Adipocyte (in vitro differentiated cells): ENCODE results near the gene EMP1.

Experiments used
- DNase-seq: peaks from one replicate; pipeline ENCODE4 v3.0.0-alpha.2; 2015; ENCODE audit warnings: low read depth
- H3K27me3 ChIP-seq: replicated peaks from 2 replicates; pipeline ENCODE4 v1.7.0; 2013; ENCODE audit warnings: mild to moderate bottlenecking, low read length, moderate library complexity; ENCODE audit not compliant: control insufficient read depth, insufficient read depth
- H3K36me3 ChIP-seq: 2 replicates; pipeline ENCODE4 v1.7.0; 2013; ENCODE audit warnings: low read length, mild to moderate bottlenecking, moderate library complexity; ENCODE audit not compliant: control insufficient read depth, insufficient read depth, severe bottlenecking
- H3K4me1 ChIP-seq: 2 replicates; pipeline ENCODE4 v1.7.0; 2013; ENCODE audit warnings: mild to moderate bottlenecking, low read length, moderate library complexity; ENCODE audit not compliant: control insufficient read depth, insufficient read depth
- H3K4me3 ChIP-seq: 2 replicates; pipeline ENCODE4 v1.7.0; 2013; ENCODE audit warnings: mild to moderate bottlenecking, low read length, moderate library complexity
- H3K9ac ChIP-seq: 2 replicates; pipeline ENCODE4 v1.7.0; 2013; ENCODE audit warnings: mild to moderate bottlenecking, low read length, moderate library complexity
- H3K9me3 ChIP-seq: 2 replicates; pipeline ENCODE4 v1.7.0; 2013; ENCODE audit warnings: mild to moderate bottlenecking, low read length, moderate library complexity; ENCODE audit not compliant: control insufficient read depth

EMP1 gene

DNA sequence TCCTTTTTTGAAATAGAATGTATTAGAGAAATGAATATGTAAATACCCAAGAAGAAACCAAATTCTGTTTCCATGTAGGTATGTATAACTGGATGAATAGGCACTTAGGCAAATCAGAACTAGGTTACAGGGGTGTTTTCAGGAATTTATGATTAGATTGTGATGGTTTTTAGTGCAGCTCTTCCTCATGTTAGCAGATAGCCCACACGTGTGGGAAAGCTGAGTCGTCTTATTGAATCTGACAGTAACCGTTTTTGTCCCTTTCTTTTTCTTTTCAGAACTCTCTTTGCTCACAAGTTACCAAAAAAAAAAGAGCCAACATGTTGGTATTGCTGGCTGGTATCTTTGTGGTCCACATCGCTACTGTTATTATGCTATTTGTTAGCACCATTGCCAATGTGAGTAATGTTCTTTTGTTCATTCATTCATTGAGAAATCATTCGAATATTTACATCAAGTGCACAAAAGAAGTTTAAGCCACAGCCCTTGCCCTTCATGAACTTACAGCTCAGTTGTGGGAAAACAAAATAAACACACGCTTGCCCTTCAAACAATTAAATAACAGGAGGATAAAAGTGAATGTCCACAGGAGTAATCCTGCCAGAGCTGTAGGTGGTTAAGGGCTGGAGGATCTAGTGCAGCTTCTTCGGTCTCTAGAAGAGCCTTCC, 14.8 kb downstream of the EMP1 start:
- Histone ChIP-seq H3K27me3 (no peaks in the 10 kb centered on the region), H3K36me3 (peaks cover 74% of the 10 kb centered on the region), H3K4me3 (peak overlapping the region; percentile 28), H3K9me3 (peaks cover 4% of the 10 kb centered on the region), H3K4me1 (peaks cover 78% of the 10 kb centered on the region), H3K9ac (peak overlapping the region; percentile 96)
- no peak for DNase-seq

DNA sequence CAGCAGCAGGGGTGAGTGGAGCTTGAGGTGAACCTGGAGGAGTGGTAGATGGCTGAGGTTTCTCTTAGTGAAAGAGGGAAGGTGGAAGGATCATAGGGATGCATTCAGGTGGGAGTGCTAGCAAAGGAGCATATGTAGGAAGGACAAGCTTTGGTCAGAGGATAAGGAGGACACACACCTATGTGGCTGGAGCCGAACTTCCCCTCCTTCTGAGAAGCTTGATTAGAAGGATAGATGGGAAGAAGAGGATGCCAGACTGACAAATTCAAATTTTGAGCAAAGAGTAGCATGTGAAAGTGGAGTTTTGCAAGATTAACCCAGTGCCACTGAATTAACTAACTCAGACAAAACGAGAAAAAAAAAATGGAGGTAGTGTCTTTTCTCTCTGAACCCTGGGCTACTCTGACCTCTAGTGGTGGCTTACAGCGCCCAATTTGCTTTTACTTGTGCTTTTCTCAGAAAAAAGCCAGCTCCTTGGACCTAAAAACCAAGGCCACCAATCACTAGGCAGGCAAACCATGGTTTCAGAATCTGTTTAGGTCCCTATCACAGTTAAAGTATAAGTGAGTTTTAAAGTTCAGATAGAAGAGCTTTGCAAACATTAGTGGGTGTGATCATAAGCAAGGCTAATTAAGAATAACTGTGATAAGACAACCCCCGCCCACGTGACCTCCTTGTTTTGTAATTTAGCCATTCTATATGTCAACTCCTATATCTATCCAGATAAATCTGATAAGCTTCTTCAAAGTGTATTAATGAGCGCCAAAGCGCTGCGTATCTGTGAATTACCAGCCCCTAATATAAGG, 15.5 kb downstream of the EMP1 start:
- peaks cover 4% of the 10 kb centered on the region for H3K9me3 ChIP-seq
- peak overlapping the region; percentile 28 for H3K4me3 ChIP-seq
- no peaks in the 10 kb centered on the region for H3K27me3 ChIP-seq
- peak; percentile 91 for DNase-seq
- peaks cover 81% of the 10 kb centered on the region for H3K36me3 ChIP-seq
- H3K9ac ChIP-seq, result peak overlapping the region; percentile 96
- peaks cover 76% of the 10 kb centered on the region for H3K4me1 ChIP-seq

GRCh38 chr12:13215056-13215455, 18.5 kb downstream of the EMP1 start:
- no peak for DNase-seq

DNA sequence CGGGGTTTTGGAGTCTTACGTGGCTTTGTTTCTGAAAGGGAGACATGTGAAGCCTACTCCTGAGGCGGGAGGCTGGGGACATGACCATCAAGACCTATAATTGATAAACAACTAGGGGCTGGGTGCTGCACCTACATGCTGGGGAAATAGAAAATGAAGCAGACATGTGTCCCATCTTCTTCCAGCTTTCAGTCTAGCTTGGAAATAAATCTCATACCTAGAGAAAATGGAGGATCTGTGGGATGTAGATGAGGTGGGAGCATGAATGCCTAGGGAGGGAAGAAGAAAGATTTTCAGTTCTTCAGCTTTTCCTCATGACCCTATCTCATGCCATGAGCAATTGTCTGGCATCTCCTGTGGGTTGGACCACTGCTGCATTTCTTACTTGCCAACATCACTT, 22.1 kb downstream of the EMP1 start:
- Histone ChIP-seq H3K27me3 (no peaks in the 10 kb centered on the region), H3K9ac (no peak overlapping the region), H3K36me3 (peaks cover 38% of the 10 kb centered on the region), H3K4me3 (no peak overlapping the region), H3K9me3 (peaks cover 4% of the 10 kb centered on the region), H3K4me1 (peaks cover 56% of the 10 kb centered on the region)
- no peak for DNase-seq

More at GRCh38 chr12:13215056-13215455, 18.5 kb downstream of the EMP1 start:
- H3K9me3 ChIP-seq, result peaks cover 4% of the 10 kb centered on the region
- no peak overlapping the region for H3K4me3 ChIP-seq
- H3K27me3 ChIP-seq, result no peaks in the 10 kb centered on the region
- H3K36me3 ChIP-seq, result peaks cover 64% of the 10 kb centered on the region
- H3K4me1 ChIP-seq, result peaks cover 53% of the 10 kb centered on the region
- no peak overlapping the region for H3K9ac ChIP-seq

- DNase-seq, result no peak
- Histone ChIP-seq H3K4me3 (no peak overlapping the region), H3K36me3 (peaks cover 31% of the 10 kb centered on the region), H3K4me1 (peaks cover 56% of the 10 kb centered on the region), H3K9ac (no peak overlapping the region), H3K27me3 (no peaks in the 10 kb centered on the region), H3K9me3 (peaks cover 4% of the 10 kb centered on the region)
Measured at GRCh38 chr12:13219320-13219719, 22.8 kb downstream of the EMP1 start.

DNA sequence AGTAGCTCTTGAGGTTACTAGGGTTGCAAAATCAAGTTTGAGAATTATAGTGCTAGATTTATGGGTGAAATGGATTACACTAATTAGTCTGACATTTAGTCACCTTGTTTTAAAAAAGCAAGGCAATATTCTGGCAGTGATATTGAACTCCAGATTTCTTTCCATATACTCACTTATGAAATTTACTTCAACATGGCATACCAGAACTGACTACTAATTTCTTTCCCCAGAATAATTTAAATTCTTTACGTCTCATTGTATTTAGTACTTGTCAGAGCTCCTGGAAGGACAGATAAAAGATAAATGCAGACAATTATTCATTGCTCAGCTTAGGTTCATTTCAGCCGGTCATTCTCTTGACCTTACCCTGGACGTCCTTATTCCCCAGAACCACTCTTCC, 24.3 kb downstream of the EMP1 start:
- Histone ChIP-seq H3K9ac (no peak overlapping the region), H3K4me1 (peaks cover 64% of the 10 kb centered on the region), H3K9me3 (peaks cover 4% of the 10 kb centered on the region), H3K27me3 (no peaks in the 10 kb centered on the region), H3K36me3 (peaks cover 17% of the 10 kb centered on the region), H3K4me3 (no peak overlapping the region)
- peak; percentile 57 for DNase-seq

GRCh38 chr12:13222076-13222475, 25.6 kb downstream of the EMP1 start:
- H3K4me3 ChIP-seq, result no peak overlapping the region
- peaks cover 4% of the 10 kb centered on the region for H3K36me3 ChIP-seq
- no peaks in the 10 kb centered on the region for H3K9me3 ChIP-seq
- peaks cover 58% of the 10 kb centered on the region for H3K4me1 ChIP-seq
- peak overlapping the region; percentile 61 for H3K9ac ChIP-seq
- DNase-seq, result no peak
- H3K27me3 ChIP-seq, result no peaks in the 10 kb centered on the region

DNA sequence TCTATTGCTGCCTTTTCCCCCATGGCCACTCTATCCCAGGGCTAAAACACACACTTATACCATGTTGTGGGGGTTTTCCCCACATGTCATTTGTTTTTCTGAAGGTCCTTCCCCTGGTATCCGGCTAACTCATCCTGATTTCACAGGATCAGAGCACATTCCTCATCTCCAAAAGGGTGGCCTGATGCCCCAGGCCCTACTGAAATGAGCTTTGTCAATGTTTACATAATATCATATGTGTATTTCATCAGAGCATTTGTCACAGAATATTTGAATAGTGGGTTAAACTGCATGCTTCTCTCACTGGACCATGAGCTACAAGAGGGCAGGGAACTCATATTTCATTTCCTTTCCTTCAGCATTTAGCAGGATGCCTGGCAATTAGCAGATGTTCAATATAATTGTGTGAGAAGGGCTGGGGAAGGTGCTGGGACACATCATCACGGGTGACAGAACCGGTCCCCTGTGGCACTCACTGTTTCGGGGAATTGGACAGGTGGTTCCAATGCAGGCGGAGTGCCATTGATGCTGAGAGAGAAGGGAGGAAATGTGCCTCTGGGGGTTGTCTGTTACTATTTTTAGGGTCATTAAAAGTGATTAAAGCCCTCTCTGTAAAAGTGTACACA, 26.8 kb downstream of the EMP1 start:
- Histone ChIP-seq H3K9me3 (no peaks in the 10 kb centered on the region), H3K9ac (peak overlapping the region; percentile 61), H3K4me1 (peaks cover 54% of the 10 kb centered on the region), H3K36me3 (no peaks in the 10 kb centered on the region), H3K27me3 (no peaks in the 10 kb centered on the region), H3K4me3 (peak overlapping the region; percentile 4)
- peak; percentile 94 for DNase-seq

- DNase-seq, result peak; percentile 61
- Histone ChIP-seq H3K9me3 (no peaks in the 10 kb centered on the region), H3K4me1 (peaks cover 54% of the 10 kb centered on the region), H3K4me3 (peak overlapping the region; percentile 4), H3K27me3 (no peaks in the 10 kb centered on the region), H3K9ac (peak overlapping the region; percentile 61), H3K36me3 (no peaks in the 10 kb centered on the region)
Measured at GRCh38 chr12:13223941-13224340, 27.4 kb downstream of the EMP1 start.

- no peak overlapping the region for H3K9ac ChIP-seq
- peaks cover 4% of the 10 kb centered on the region for H3K9me3 ChIP-seq
- no peaks in the 10 kb centered on the region for H3K36me3 ChIP-seq
- H3K4me1 ChIP-seq, result peaks cover 43% of the 10 kb centered on the region
- no peak for DNase-seq
- no peak overlapping the region for H3K4me3 ChIP-seq
- H3K27me3 ChIP-seq, result no peaks in the 10 kb centered on the region
Measured at GRCh38 chr12:13227191-13227590, 30.7 kb downstream of the EMP1 start.

- Histone ChIP-seq H3K9ac (no peak overlapping the region), H3K27me3 (no peaks in the 10 kb centered on the region), H3K36me3 (no peaks in the 10 kb centered on the region), H3K4me1 (peaks cover 29% of the 10 kb centered on the region), H3K9me3 (peaks cover 5% of the 10 kb centered on the region), H3K4me3 (no peak overlapping the region)
- DNase-seq, result no peak
Measured at GRCh38 chr12:13228579-13228978, 32.1 kb downstream of the EMP1 start.
